DOHH2 (cell line): Measurements from ENCODE around the gene VGLL4.

Experiments
- H3F3A ChIP-seq: fragments of 200-600 bp; sonication (generic), shearing (Covaris generic); 2 replicates; pipeline ENCODE4 v1.6.0; 2016; ENCODE audit warnings: antibody characterized with exemption, mild to moderate bottlenecking; ENCODE audit not compliant: control insufficient read depth, insufficient read depth
- H3K27ac ChIP-seq: fragments of 200-600 bp; sonication (generic); 2 replicates; pipeline ENCODE4 v1.5.1; 2014; ENCODE audit warnings: low read depth, mild to moderate bottlenecking, low read length, moderate library complexity
- H3K27me3 ChIP-seq: fragments of 200-600 bp; sonication (generic); 2 replicates; pipeline ENCODE4 v1.6.1; 2014; ENCODE audit warnings: mild to moderate bottlenecking, low read length, mixed read lengths; ENCODE audit not compliant: control insufficient read depth
- H3K36me3 ChIP-seq: fragments of 200-600 bp; sonication (generic); 2 replicates; pipeline ENCODE4 v1.6.1; 2014; ENCODE audit warnings: mild to moderate bottlenecking, low read length, moderate library complexity, mixed read lengths; ENCODE audit not compliant: control insufficient read depth
- H3K4me1 ChIP-seq: fragments of 200-600 bp; sonication (generic); 2 replicates; pipeline ENCODE4 v1.6.1; 2014; ENCODE audit warnings: mild to moderate bottlenecking, low read length, mixed read lengths; ENCODE audit not compliant: control insufficient read depth
- H3K4me2 ChIP-seq: fragments of 200-600 bp; sonication (generic); 2 replicates; pipeline ENCODE4 v1.6.0; 2014; ENCODE audit warnings: mild to moderate bottlenecking, low read length, moderate library complexity
- H3K4me3 ChIP-seq: fragments of 200-600 bp; sonication (generic); 2 replicates; pipeline ENCODE4 v1.5.1; 2014; ENCODE audit warnings: mild to moderate bottlenecking, low read length, mixed read lengths
- H3K79me2 ChIP-seq: fragments of 200-600 bp; sonication (generic); 2 replicates; pipeline ENCODE4 v1.6.1; 2014; ENCODE audit warnings: mild to moderate bottlenecking, low read length, mixed read lengths; ENCODE audit not compliant: control insufficient read depth
- H3K9me2 ChIP-seq: fragments of 200-600 bp; sonication (generic); replicated peaks from 2 replicates; pipeline ENCODE4 v1.6.1; 2014; ENCODE audit warnings: mild to moderate bottlenecking, low read length, mixed read lengths; ENCODE audit not compliant: control insufficient read depth
- H3K9me3 ChIP-seq: fragments of 200-600 bp; sonication (generic); 2 replicates; pipeline ENCODE4 v1.6.1; 2014; ENCODE audit warnings: antibody characterized with exemption, low read length, mixed read lengths; ENCODE audit not compliant: control insufficient read depth, insufficient read depth
- H4K20me1 ChIP-seq: fragments of 200-600 bp; sonication (generic); 2 replicates; pipeline ENCODE4 v1.6.0; 2014; ENCODE audit warnings: low read depth, mild to moderate bottlenecking, antibody characterized with exemption, low read length, moderate library complexity; ENCODE audit not compliant: control insufficient read depth, insufficient read depth
- CTCF ChIP-seq: fragments of 200-600 bp; sonication (generic); IDR thresholded peaks from one replicate; pipeline ENCODE4 v1.5.1; 2014; ENCODE audit warnings: antibody characterized with exemption, mild to moderate bottlenecking, low read depth, low read length; ENCODE audit not compliant: poor library complexity, severe bottlenecking
- EZH2phosphoT487 ChIP-seq: fragments of 200-600 bp; sonication (generic); IDR thresholded peaks from 2 replicates; pipeline ENCODE4 v1.6.1; 2017; ENCODE audit warnings: borderline replicate concordance, mild to moderate bottlenecking, antibody characterized with exemption, low read length, moderate library complexity, mixed read lengths

The VGLL4 gene

GRCh38 chr3:11538581-11538980, 105.1 kb downstream of the VGLL4 start:
- H3K4me2 ChIP-seq = no peak overlapping the region
- H4K20me1 ChIP-seq = no peaks in the 10 kb centered on the region
- TF ChIP-seq EZH2phosphoT487 = no peak
- no peak for TF ChIP-seq CTCF
- H3K9me2 ChIP-seq = no peaks in the 10 kb centered on the region
- H3K9me3 ChIP-seq = no peaks in the 10 kb centered on the region
- H3K36me3 ChIP-seq = no peaks in the 10 kb centered on the region
- no peak overlapping the region for H3K27ac ChIP-seq
- H3K4me3 ChIP-seq = no peak overlapping the region
- peaks cover 10% of the 10 kb centered on the region for H3K4me1 ChIP-seq
- no peaks in the 10 kb centered on the region for H3K79me2 ChIP-seq
- no peaks in the 10 kb centered on the region for H3K27me3 ChIP-seq
- no peaks in the 10 kb centered on the region for H3F3A ChIP-seq

GRCh38 chr3:11536936-11537612, 106.6 kb downstream of the VGLL4 start:
- Histone ChIP-seq H3K4me3 (no peak overlapping the region), H3F3A (no peaks in the 10 kb centered on the region), H3K4me1 (peaks cover 10% of the 10 kb centered on the region), H3K9me2 (no peaks in the 10 kb centered on the region), H3K79me2 (no peaks in the 10 kb centered on the region), H3K9me3 (no peaks in the 10 kb centered on the region), H3K27ac (no peak overlapping the region), H4K20me1 (no peaks in the 10 kb centered on the region), H3K4me2 (no peak overlapping the region), H3K36me3 (no peaks in the 10 kb centered on the region), H3K27me3 (no peaks in the 10 kb centered on the region)
- TF ChIP-seq EZH2phosphoT487 (no peak), CTCF (no peak)

- Histone ChIP-seq H3K9me2 (no peaks in the 10 kb centered on the region), H3K4me3 (no peak overlapping the region), H3K9me3 (no peaks in the 10 kb centered on the region), H3K4me1 (peaks cover 10% of the 10 kb centered on the region), H3F3A (no peaks in the 10 kb centered on the region), H3K36me3 (no peaks in the 10 kb centered on the region), H3K27me3 (no peaks in the 10 kb centered on the region), H4K20me1 (no peaks in the 10 kb centered on the region), H3K27ac (no peak overlapping the region), H3K79me2 (no peaks in the 10 kb centered on the region), H3K4me2 (no peak overlapping the region)
- TF ChIP-seq EZH2phosphoT487 (no peak), CTCF (no peak)
Observed at GRCh38 chr3:11536132-11536935, 107.4 kb downstream of the VGLL4 start.
